Ishikawa (cell line): ENCODE measurements around the gene SPINT2.

Experiments used
- CEBPB ChIP-seq: IDR thresholded peaks from 2 replicates; pipeline ENCODE4 v1.6.1; 2012
- CREB1 ChIP-seq: IDR thresholded peaks from 2 replicates; pipeline ENCODE4 v1.6.1; 2012; ENCODE audit warnings: low read depth
- EGR1 ChIP-seq: IDR thresholded peaks from 2 replicates; pipeline ENCODE4 v1.6.1; 2012
- EP300 ChIP-seq: IDR thresholded peaks from 2 replicates; pipeline ENCODE4 v1.6.1; 2012; ENCODE audit warnings: borderline replicate concordance
- FOXM1 ChIP-seq: IDR thresholded peaks from 2 replicates; pipeline ENCODE4 v1.6.1; 2012; ENCODE audit warnings: low read depth, borderline replicate concordance
- MAX ChIP-seq: IDR thresholded peaks from 2 replicates; pipeline ENCODE4 v1.6.1; 2012
- NFIC ChIP-seq: IDR thresholded peaks from 2 replicates; pipeline ENCODE4 v1.6.1; 2012
- RAD21 ChIP-seq: IDR thresholded peaks from 2 replicates; pipeline ENCODE4 v1.6.1; 2012; ENCODE audit warnings: low read depth
- TAF1 ChIP-seq: IDR thresholded peaks from 2 replicates; pipeline ENCODE4 v1.6.1; 2012; ENCODE audit warnings: low read depth, mild to moderate bottlenecking
- TCF12 ChIP-seq: IDR thresholded peaks from 2 replicates; pipeline ENCODE4 v1.6.1; 2012; ENCODE audit warnings: low read depth
- TEAD4 ChIP-seq: IDR thresholded peaks from 2 replicates; pipeline ENCODE4 v1.6.1; 2012
- USF1 ChIP-seq: IDR thresholded peaks from 2 replicates; pipeline ENCODE4 v1.6.1; 2012
- YY1 ChIP-seq: IDR thresholded peaks from 2 replicates; pipeline ENCODE4 v1.6.1; 2012; ENCODE audit warnings: low read depth
- ZBTB7A ChIP-seq: IDR thresholded peaks from 2 replicates; pipeline ENCODE4 v1.6.1; 2012; ENCODE audit warnings: low read depth
- TF ChIP-seq, protein P1 (sequence below): IDR thresholded peaks from 2 replicates; pipeline ENCODE4 v1.6.1; 2012; ENCODE audit warnings: low read depth, mild to moderate bottlenecking

The SPINT2 gene

DNA sequence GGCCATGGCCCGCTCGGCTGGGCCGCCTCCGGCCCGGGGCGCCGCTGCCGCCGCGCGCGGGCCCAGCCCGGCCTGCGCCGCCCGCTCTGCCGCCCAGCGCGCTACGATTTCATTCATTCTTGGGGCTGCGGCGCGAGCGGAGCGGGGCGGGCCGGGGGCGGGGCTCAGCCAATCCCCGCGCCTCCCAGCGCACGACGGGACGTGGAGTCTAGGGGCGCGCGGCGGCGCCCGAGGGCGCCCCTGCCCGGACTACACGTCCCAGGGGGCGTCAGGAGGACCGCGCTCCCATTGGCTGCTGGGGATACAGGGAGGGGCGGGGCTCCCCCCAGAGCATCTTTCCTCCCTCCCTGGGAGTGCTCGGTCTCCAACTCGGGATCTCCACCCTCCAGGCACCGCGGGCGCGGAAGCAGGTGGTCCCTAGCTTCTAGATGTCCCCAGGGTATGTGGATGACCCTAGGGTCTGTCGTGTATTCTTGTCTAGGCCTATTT lies 34.7 kb upstream of the SPINT2 start:
- TF ChIP-seq CREB1: no peak
- TF ChIP-seq CEBPB: no peak
- TF ChIP-seq TEAD4: no peak
- TF ChIP-seq FOXM1: no peak
- no peak for TF ChIP-seq YY1
- TF ChIP-seq MAX: no peak
- no peak for TF ChIP-seq USF1
- TF ChIP-seq NFIC: no peak
- TF ChIP-seq, protein P1, sequence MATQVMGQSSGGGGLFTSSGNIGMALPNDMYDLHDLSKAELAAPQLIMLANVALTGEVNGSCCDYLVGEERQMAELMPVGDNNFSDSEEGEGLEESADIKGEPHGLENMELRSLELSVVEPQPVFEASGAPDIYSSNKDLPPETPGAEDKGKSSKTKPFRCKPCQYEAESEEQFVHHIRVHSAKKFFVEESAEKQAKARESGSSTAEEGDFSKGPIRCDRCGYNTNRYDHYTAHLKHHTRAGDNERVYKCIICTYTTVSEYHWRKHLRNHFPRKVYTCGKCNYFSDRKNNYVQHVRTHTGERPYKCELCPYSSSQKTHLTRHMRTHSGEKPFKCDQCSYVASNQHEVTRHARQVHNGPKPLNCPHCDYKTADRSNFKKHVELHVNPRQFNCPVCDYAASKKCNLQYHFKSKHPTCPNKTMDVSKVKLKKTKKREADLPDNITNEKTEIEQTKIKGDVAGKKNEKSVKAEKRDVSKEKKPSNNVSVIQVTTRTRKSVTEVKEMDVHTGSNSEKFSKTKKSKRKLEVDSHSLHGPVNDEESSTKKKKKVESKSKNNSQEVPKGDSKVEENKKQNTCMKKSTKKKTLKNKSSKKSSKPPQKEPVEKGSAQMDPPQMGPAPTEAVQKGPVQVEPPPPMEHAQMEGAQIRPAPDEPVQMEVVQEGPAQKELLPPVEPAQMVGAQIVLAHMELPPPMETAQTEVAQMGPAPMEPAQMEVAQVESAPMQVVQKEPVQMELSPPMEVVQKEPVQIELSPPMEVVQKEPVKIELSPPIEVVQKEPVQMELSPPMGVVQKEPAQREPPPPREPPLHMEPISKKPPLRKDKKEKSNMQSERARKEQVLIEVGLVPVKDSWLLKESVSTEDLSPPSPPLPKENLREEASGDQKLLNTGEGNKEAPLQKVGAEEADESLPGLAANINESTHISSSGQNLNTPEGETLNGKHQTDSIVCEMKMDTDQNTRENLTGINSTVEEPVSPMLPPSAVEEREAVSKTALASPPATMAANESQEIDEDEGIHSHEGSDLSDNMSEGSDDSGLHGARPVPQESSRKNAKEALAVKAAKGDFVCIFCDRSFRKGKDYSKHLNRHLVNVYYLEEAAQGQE: no peak
- TF ChIP-seq TCF12: no peak
- TF ChIP-seq EP300: no peak
- no peak for TF ChIP-seq EGR1

DNA sequence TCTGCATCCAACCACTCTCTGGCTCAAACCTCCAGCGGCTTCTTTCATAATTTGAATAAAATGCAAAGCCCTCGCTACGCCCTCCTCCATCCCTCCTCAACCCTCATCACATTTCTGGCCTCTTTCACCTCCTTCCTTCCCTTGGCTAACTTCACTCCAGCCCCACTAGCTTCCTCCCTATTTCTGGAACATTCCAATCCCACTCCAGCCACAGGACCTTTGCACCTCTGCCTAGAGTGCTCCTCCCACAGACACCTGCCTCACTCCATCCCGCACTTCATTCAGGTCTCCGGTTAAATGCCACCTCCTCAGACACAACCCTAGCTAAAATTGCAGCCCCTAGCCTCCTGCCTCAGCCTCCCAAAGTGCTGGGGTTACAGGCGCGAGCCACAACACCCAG lies 32.5 kb upstream of the SPINT2 start:
- no peak for TF ChIP-seq CEBPB
- no peak for TF ChIP-seq YY1
- no peak for TF ChIP-seq NFIC
- TF ChIP-seq, protein P1: no peak
- TF ChIP-seq EP300: no peak
- TF ChIP-seq EGR1: no peak
- TF ChIP-seq TEAD4: no peak
- no peak for TF ChIP-seq FOXM1
- no peak for TF ChIP-seq TCF12
- no peak for TF ChIP-seq MAX
- TF ChIP-seq CREB1: no peak
- no peak for TF ChIP-seq USF1
- TF ChIP-seq RAD21: no peak
- TF ChIP-seq ZBTB7A: no peak
- TF ChIP-seq TAF1: no peak

- TF ChIP-seq EP300 (no peak), RAD21 (peak; percentile 94), MAX (no peak)
Observed at GRCh38 chr19:38233740-38234251, 30.6 kb upstream of the SPINT2 start.

DNA sequence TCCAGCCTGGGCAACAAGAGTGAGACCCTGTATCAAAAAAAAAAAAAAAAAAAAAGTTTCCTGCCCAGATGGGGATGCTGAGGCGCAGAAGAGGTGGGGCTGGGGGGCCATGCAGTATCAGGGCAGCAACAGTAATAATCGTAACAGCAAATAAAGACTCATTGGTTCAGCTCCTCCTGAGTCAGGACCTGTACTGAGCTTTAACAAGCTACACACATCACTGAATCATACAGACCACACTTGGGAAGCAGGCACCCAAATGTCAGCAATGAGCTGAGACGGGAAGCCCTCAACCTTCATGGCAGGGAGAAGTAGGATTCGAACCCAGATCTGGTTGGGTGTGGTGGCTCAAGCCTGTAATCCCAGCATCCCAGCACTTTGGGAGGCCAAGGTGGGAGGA lies 29.8 kb upstream of the SPINT2 start:
- TF ChIP-seq FOXM1: no peak
- no peak for TF ChIP-seq MAX
- TF ChIP-seq EGR1: no peak
- TF ChIP-seq YY1: no peak
- no peak for TF ChIP-seq TAF1
- TF ChIP-seq NFIC: no peak
- TF ChIP-seq, protein P1: no peak
- no peak for TF ChIP-seq TCF12
- no peak for TF ChIP-seq ZBTB7A
- no peak for TF ChIP-seq USF1
